Gastrocnemius medialis (tissue), 4 donors: ENCODE measurements around the gene RPAP2.

Source experiments
- POLR2A ChIP-seq, 2 donors: fragments of 450-650 bp; IDR thresholded peaks; one replicate each; pipeline ENCODE4 v1.6.1; 2017; ENCODE audit warnings: antibody characterized with exemption in 2 of 2, mild to moderate bottlenecking in 2 of 2, moderate library complexity in 2 of 2
- TF ChIP-seq, protein P1 (sequence below), 5 experiments: fragments of 450-650 bp in 3 of 5; fragments of 200-600 bp in 2 of 5; sonication (generic) in 2 of 5; IDR thresholded peaks in 4 of 5; conservative IDR thresholded peaks in 1 of 5; 1 replicate in 4 of 5; 2 replicates in 1 of 5; pipeline ENCODE4 v1.5.1; 2016 to 2019; ENCODE audit warnings: antibody characterized with exemption in 5 of 5, mild to moderate bottlenecking in 3 of 5, moderate library complexity in 3 of 5

- TF ChIP-seq, protein P1, sequence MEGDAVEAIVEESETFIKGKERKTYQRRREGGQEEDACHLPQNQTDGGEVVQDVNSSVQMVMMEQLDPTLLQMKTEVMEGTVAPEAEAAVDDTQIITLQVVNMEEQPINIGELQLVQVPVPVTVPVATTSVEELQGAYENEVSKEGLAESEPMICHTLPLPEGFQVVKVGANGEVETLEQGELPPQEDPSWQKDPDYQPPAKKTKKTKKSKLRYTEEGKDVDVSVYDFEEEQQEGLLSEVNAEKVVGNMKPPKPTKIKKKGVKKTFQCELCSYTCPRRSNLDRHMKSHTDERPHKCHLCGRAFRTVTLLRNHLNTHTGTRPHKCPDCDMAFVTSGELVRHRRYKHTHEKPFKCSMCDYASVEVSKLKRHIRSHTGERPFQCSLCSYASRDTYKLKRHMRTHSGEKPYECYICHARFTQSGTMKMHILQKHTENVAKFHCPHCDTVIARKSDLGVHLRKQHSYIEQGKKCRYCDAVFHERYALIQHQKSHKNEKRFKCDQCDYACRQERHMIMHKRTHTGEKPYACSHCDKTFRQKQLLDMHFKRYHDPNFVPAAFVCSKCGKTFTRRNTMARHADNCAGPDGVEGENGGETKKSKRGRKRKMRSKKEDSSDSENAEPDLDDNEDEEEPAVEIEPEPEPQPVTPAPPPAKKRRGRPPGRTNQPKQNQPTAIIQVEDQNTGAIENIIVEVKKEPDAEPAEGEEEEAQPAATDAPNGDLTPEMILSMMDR (IDR thresholded peaks at IDR 0.05 in 4 of 5, conservative IDR thresholded peaks at IDR 0.05 in 1 of 5) = no peak
- TF ChIP-seq POLR2A (IDR thresholded peaks at IDR 0.05) = no peak
These were observed 145.0 kb downstream of the RPAP2 start for GRCh38 chr1:92443893-92444292.
